NCI-H82 (cell line): ENCODE data around the gene STRA6.
"Not testable (repeated sequence)": the region's sequence is repeated elsewhere in the genome, so short reads cannot be mapped to it uniquely, and the experiment has no call there.

Experiments used
- DNase-seq: peaks from one replicate; lab custom pipeline; 2025; lab: John Stamatoyannopoulos, UW

Gene STRA6

DNA sequence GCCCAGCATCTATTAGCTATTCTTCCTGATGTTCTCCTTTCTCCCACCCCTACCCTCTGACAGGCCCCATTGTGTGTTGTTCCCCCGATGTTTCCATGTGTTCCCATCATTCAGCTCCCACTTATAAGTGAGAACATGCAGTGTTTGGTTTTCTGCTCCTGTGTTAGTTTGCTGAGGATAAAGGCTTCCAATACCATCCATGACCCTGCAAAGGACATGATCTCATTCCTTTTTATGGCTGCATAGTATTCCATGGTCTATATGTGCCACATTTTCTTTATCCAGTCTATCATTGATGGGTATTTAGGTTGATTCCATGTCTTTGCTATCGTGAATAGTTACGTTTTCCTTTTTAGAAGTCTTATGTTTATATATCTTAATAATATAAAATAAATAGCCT, 42.2 kb downstream of the STRA6 start:
- DNase-seq = not testable (repeated sequence)

DNA sequence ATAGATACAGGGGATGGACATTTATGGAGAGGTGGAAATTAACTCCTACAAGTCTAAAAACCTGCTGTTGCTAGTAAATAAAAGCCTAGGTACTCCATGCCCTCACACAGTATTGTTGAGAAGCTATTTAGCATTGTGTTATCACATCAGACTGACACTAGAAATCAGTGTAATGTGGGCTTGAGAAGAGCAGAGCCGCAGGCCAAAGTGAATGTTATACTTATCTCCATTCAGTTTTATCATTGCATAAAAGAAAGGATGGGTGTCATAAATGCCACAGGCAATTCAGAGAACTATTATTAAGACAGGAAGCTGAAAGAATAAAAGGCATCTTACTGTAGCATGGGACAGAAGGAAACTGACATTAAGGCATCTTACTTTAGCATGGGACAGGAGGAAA, 42.8 kb downstream of the STRA6 start:
- DNase-seq = no peak

DNA sequence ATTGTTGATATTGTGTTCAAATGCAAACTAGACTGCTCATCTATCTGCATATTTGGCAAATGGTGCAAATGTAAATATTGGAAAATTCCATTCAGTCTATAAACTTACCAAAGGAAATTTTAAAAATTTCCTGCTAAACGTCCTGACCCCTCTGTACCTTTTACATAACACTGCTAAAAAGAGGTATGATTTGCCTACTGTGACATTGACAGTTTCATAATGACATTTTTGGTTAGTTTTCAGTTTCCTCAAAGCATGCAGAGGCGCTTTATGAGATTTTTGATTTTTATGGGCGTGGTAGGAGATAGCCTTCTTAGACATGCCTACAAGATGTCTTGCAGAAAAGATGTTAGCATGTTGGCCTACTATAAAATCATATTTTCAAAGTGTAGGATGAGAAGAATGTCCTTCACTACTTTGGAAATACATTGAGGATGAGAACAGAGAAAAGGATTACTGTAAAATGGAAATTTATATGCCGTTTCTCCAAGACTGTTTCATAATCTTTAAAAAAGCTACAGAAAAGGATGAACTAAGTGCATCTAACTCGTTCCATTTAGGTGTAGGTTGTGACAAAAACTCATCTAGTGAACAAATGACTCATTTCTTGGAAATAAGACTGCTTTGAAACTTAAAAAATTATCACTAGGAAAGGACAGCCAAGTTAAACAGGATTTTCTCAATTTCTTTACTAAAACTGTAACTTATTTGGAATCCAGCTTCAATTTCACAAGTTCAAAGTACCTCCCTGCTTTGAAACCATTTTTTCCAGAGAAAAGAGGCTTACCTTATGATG, 43.5 kb downstream of the STRA6 start:
- DNase-seq = no peak

DNA sequence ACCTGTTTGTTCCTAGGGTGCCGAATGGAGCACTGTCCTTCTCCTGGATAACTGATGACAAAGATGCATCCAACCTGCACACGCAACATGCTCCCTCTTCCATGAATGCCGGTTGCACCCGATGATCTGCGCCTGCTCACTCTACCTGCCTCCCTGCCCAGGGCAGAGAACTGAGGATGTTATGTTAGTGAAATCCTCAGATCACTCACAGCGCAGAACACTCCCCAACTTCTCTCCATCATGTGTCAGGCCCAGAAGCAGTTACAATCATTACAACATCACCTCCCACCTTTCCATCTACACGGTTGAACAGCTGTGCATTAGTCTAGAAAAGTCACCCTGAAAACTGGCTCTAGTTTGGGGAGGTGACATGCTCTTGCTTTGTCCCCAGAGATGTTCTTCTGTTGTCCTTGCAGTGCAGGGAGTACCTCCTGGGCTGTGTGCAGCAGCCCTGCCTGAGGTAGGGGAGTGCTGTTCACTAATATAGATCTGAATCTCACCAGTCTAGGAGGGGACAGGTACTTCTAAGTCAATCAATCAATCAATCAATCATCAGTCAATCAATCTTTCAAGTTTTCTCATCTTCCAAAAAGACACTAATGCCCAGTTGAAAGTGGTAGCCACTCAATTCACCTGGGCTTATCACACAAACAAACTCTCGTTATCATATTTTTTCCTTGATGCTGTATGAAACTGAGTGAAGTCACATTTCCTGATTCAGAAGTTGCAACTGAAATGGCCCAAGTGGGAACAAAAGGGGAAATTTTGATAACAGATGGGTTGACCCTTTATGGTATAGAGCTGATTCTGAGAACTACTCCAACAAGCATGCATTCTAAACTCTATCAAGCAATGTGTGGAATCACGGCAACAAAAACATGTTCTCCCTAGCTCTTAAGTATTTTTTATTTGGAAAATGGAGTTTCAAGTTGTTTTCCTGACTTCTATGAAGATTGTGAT, 44.4 kb downstream of the STRA6 start:
- no peak for DNase-seq

DNA sequence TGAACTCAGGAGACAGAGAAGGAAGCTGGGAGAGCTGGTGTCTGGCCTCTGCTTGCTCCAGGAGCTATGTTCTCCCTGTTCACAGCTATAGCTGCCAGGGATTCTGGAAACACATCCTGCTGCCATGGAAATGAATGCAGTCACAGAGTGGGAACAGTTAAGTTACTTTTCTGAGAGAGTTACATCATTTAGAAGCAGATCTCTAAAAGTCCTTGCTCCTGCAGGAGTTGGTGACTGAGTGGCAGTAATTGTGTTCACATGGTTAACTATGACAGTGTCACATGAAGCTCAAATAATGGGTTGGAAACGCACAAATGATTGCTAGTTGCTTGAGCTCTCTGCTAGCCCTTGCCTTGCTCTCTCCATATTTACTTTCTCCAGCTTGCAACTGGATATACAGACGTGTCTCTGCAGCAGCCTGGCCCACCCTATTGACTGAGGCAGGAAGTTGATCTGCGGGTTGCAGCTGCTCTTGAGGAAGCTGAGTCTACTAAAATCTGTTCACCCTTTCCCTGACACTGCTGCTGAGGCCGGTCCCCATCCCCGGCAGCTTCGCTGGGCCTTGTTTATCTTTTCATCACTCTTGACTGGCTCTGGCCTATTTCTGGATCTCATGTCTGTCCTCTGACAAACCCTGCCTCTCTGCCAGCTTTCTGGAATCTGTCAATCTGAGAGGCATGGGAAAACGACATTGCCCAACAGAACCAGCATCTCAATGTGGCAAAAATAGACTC, 45.7 kb downstream of the STRA6 start:
- DNase-seq = no peak

DNA sequence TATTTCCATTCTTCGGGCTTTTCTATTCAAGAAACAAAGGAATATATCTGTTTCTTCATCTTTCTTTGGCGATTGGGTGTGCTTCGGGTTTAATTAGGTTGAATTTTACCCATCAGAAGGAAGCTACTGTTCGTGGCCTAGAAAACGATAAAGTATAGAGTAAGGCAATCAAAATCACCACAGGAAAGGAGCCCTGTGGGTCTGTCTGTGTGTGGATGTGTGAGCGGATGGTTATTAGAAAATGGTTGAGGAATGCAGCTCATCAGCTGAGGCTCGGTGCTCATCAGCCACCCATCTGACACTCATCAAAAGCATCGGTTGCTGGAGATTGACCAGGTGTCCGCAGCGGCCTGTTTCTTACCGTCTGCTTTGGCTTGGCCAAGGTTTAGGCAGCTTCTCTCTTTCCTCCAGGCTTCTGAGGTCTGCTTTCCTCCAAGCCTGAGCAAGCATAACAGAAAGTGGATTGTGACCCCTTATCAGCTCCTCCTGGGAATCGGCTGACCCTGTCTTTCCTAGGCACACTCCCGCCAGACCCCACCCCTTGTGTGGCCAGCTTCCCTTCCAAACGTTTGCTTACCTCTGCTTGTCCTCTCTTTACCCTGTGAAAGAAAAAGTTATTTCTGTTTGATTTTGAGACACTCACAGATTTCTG, 46.7 kb downstream of the STRA6 start:
- no peak for DNase-seq

DNA sequence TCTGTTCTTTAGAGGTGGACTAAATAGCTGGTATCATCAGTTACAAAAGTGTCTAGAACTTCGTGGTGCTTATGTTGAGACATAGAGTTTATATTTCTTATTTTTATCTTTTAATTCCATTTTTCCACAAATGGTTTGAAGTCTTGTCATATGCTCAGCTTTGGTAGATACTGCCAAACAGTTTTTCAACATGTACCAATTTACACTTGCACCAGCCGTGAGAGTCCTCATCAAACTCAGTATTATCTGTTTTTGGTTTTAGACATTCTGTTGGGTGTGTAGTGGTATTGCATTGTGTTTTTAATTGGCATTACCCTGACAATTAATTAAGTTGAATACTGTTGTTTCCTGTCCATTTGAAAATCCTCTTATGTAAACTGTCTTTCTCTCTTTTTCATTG, 55.5 kb downstream of the STRA6 start:
- DNase-seq = no peak

DNA sequence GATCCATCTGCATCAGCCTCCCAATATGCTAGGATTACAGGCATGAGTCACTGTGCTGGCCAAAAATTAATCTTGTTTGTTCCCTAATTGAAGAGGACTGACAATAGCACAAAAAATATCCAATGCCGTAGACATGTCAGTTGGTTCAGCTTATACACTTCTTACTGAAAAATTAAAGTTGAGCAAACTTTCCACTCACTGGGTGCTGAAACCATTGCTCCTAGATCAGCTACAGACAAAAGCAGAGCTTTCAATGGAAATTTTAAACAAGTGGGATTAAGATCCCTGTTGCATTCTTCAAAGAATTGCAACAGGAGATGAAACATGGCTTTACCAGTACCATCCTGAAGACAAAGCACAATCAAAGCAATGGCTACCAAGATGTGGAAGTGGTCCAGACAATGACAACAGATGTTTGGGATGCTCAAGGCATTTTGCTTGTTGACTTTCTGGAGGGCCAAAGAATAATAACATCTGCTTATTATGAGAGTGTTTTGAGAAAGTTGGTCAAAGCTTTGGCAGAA, 56.2 kb downstream of the STRA6 start:
- peak; percentile 31 for DNase-seq

DNA sequence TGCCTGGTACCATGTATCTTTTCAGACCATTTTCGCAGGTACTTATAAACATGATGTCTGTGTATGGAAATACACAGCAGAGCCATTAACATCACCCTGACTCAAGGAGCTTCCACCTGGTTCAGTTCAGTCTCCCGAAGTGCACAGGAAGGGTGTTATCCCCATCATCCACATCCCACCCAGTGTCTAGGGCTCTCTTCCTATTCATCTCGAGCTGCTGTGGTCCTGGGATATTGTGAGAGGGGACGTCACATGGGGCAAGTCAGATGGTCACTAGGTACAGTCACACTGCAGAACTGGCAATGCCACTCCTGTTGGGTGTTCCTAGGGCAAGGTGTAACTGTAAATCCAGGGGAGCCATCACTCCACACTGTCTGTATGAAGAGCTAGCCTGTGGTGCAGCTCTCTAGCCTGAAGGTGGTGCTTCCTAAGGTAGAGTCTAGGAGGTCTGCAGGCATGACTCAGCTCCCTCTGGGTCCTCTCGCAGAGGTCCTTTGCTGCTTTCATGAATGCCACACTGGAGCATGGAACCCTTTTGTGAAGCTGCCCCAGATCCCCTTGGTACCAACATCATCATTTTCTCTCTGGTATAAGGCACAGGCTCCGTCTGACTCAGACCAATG, 58.3 kb downstream of the STRA6 start:
- DNase-seq = peak; percentile 45

DNA sequence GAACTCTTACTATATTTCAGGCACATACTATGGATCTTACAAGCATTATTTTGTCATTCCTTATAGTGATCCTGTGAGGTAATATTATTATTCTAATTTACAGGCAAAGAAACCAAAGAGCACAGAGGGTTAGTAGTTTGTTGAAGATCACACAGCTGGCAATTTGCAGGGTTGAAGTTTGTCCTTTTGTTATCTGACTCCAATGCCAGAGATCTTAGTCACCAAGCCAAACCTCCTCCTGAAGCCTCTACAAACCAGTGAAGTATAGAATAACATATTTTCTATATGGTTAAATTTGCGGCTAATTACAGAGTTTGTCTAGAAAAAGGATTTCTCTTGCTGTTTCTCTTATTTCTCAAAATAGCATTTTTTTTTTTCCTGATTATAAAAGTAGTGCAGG, 61.0 kb downstream of the STRA6 start:
- no peak for DNase-seq

DNA sequence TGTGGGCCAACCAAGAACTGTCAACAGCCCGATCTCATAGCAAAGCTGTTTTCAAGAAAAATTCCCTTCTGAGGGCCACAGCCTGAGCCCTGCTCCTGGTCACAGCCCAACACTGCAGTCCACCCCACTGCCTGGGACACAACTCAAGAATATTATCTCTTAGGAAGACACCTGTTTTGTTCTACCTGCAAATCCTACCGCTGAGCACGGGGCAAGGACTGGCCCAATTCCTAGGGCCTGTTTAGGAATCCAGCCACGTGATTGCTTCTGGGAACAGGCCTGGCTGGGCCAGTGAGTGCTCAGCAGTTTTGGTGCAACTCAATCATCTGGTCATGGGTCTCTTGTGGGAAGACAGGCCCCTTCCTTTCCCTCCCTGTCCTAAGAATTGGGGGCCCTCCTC, 63.9 kb downstream of the STRA6 start:
- DNase-seq = no peak

DNA sequence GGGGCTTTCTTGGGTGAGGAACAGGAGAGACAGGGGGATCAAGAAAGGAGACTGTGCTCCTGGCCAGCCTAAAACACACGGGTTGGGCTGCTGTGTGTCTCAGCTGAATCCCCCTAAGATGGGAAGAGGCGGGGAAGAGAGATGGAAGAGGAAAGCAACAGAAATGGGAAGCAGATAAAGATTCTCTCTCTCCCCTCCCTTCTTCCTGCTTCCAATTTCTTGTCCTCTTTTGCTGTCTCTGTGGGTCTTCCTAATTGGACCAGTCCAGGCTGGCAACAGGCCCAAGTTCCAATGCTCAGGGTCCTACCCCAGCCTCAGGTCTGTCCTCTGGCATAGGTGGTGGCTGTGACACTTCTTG, 65.1 kb downstream of the STRA6 start:
- DNase-seq = no peak

DNA sequence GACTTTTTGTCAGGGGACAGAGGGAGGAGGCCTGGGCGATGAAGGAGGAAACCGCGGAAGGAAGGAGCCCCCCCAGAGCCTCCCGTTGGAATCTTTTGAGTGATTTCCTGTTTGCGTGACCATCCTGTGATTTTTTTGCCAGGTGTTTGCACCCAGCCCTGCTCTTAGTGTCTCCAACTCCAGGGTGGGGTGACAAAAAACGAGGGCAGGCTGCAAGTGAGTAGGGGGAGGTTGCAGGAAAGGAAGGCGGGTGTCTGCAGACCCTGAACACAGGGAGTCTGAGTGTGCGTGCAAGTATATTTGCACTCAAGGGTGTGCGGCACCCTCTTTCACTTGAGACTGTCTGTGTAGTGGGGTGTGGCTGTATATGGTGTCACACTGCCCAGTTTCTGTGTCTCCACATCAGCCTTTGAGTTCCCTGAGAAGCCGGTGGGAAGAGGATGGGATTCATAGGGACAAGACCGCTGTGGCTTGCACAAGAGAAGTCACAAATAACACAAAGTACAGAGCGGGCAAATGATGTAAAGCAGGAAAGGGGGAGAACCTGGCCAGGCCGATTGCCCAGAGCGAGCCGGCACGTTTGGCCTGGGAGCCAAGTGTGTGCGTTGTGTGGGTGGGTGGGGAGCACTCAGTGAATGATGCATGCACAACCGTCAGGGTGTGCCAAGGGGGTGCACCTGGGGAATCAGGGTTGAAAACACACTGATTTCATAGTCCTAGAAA, 65.6 kb downstream of the STRA6 start:
- DNase-seq = peak; percentile 24

DNA sequence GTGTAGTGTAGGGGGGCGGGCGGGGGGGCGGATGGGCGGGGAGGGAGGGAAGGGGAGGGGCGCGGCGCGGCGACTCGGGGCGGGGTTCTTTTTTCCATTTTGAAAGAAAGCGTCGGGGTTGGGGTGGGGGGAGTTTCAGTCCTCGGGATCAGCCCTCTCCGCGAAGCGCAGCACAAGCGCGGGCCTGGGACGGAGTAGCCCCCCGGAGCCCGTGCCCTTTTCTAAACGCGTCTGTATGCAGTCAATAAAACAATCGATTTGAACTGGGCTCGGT, 66.1 kb downstream of the STRA6 start:
- no peak for DNase-seq

DNA sequence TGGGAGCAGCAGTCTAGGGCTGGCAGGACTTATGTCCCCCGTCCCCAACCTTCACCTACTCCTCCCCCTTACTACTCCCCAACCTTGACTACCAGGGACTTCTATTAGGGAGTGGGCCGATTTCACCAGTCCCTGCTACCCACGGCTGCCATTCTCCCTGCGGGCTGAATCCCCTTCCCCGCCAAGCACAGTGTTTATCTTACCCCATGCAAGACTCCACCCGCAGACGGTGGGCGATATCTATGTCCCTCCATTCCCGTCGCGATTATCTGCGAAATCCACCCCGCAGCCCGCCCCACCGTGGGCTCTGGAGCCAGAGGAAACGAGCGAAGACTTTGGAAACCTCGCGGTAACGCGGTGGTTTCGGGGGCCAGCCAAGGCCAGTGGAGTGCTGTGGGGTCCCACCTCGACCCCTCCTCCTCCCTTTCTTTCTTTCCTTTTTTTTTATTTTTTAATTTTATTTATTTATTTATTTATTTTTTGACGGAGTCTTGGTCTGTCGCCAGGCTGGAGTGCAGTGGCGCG, 67.5 kb downstream of the STRA6 start:
- DNase-seq = no peak

DNA sequence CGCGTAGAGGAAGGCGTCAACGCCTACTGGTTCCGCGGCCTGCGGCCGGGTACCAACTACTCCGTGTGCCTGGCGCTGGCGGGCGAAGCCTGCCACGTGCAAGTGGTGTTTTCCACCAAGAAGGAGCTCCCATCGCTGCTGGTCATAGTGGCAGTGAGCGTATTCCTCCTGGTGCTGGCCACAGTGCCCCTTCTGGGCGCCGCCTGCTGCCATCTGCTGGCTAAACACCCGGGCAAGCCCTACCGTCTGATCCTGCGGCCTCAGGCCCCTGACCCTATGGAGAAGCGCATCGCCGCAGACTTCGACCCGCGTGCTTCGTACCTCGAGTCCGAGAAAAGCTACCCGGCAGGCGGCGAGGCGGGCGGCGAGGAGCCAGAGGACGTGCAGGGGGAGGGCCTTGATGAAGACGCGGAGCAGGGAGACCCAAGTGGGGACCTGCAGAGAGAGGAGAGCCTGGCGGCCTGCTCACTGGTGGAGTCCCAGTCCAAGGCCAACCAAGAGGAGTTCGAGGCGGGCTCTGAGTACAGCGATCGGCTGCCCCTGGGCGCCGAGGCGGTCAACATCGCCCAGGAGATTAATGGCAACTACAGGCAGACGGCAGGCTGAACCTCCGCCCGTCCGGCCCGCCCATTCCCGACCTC, 68.1 kb downstream of the STRA6 start:
- DNase-seq = no peak

DNA sequence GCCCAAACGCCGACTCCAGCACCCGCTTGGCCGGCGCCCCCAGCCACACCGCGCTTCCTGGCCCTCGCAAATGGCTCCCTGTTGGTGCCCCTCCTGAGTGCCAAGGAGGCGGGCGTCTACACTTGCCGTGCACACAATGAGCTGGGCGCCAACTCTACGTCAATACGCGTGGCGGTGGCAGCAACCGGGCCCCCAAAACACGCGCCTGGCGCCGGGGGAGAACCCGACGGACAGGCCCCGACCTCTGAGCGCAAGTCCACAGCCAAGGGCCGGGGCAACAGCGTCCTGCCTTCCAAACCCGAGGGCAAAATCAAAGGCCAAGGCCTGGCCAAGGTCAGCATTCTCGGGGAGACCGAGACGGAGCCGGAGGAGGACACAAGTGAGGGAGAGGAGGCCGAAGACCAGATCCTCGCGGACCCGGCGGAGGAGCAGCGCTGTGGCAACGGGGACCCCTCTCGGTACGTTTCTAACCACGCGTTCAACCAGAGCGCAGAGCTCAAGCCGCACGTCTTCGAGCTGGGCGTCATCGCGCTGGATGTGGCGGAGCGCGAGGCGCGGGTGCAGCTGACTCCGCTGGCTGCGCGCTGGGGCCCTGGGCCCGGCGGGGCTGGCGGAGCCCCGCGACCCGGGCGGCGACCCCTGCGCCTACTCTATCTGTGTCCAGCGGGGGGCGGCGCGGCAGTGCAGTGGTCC, 68.7 kb downstream of the STRA6 start:
- no peak for DNase-seq

DNA sequence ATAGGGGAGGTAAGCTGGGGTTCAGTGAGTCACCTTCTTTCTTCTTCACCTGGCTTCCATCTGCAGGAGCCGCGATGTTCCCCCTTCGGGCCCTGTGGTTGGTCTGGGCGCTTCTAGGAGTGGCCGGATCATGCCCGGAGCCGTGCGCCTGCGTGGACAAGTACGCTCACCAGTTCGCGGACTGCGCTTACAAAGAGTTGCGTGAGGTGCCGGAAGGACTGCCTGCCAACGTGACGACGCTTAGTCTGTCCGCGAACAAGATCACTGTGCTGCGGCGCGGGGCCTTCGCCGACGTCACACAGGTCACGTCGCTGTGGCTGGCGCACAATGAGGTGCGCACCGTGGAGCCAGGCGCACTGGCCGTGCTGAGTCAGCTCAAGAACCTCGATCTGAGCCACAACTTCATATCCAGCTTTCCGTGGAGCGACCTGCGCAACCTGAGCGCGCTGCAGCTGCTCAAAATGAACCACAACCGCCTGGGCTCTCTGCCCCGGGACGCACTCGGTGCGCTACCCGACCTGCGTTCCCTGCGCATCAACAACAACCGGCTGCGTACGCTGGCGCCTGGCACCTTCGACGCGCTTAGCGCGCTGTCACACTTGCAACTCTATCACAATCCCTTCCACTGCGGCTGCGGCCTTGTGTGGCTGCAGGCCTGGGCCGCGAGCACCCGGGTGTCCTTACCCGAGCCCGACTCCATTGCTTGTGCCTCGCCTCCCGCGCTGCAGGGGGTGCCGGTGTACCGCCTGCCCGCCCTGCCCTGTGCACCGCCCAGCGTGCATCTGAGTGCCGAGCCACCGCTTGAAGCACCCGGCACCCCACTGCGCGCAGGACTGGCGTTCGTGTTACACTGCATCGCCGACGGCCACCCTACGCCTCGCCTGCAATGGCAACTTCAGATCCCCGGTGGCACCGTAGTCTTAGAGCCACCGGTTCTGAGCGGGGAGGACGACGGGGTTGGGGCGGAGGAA, 69.6 kb downstream of the STRA6 start:
- no peak for DNase-seq
